Amniotic stem cell (primary cell): ENCODE data around the gene TOGARAM1.
"Not testable (repeated sequence)": the region's sequence is repeated elsewhere in the genome, so short reads cannot be mapped to it uniquely, and the experiment has no call there.

Source experiments
- DNase-seq: peaks from one replicate; lab custom pipeline; 2025; lab: John Stamatoyannopoulos, UW

Gene TOGARAM1

DNA sequence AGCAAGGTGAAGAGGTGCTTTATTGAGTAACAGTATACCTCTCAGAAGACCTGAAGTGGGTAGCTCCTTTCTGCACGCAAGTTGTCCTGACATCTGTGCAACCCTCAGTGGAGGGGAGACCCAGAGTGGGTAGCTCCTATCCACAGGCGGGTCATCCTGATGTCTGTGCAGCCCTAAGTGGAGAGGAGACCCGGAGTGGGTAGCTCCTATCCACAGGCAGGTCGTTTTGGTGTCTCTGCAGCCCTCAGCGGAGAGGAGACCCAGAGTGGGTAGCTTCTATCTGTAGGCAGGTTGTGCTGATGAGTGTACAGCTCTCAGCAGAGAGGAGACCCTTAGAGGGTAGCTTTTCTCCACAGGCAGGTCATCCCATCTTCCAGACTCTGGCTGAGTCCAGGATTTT lies 76.9 kb downstream of the TOGARAM1 start:
- no peak for DNase-seq

DNA sequence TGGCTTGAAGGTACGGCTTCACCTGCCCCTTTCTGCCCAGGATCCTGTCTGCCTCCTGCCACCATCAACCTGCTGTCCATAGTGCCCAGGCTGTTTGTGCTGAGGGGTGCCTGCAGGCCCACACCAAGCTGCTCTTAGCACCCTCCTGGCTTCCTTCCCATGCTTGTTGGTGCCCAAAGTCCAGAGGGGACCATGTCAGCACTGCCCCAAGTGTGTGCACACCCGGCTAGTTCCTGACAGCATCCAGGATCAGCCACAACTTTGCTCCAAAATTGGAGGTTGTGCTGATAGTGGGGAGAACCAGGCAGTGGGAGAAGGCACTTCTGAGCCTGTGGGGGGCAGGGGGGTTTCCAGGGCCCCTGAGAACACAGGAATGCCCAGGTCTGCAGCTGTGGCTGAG lies 77.4 kb downstream of the TOGARAM1 start:
- DNase-seq = no peak

DNA sequence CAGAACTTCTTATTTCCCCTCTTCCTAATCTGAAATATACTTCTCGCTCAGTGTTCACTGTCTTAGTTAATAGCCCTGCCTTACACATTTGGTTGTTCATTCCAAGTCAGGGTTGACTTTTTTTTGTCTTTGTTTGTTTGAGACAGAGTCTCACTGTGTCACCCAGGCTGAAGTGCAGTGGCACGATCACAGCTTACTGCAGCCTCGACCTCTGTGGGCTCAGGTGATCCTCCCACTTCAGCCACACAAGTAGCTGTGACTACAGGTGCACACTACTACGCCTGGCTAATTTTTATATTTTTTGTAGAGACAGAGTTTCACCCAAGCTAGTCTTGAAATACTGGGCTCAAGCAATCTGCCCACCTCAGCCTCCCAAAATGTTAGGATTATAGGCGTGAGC lies 79.7 kb downstream of the TOGARAM1 start:
- DNase-seq = no peak

DNA sequence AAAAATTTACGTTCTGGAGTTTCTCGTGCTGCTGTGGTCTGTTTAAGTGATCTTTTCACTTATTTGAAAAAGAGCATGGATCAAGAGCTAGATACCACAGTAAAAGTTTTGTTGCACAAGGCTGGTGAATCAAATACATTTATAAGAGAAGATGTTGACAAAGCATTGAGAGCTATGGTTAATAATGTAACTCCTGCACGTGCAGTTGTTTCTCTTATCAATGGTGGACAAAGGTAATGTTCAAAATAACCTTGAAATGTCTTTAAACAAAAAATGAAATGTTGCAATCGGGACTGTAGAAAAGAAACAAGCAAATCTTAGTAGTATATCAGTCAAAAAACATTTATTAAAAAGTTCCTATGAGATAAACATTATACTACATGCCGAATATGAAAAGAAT lies 82.6 kb downstream of the TOGARAM1 start:
- DNase-seq = no peak

DNA sequence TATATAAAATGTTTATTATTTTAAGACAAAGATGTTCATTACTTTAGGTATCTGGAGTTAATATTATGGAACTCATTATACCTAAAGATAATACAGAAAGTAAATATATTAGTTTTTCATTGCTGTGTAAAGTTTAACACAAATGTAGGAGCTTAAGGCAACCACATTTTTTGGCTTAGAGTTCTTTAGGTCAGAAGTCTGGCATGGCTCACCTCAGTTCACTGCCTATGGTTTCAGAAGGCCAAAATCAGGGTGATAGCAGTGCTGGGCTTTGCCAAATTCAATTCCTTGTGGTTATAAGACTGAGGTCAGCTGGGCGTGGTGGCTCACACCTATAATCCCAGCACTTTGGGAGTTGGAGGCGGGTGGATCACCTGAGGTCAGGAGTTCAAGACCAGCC lies 86.4 kb downstream of the TOGARAM1 start:
- no peak for DNase-seq

DNA sequence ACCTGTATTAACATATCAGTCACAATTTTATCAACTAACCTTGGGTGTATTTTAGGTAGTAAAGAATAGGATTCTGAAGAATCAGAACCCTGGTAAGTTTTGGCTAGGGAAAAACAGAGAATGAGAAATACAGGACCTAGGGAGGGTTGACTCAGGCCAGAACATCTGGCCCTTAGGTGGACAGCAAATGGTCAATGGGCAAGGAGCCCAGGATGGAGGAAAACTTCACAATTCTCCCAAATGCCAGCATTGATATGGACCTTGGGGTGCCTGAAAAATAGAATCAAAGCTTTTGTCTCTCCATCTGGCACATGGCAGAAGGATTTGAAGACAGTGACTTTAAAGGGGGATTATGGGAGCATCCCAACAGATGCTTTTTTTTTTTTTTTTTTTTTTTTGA lies 89.2 kb downstream of the TOGARAM1 start:
- DNase-seq = no peak

GRCh38 chr14:45051896-45052295 lies 89.9 kb downstream of the TOGARAM1 start:
- DNase-seq = no peak

DNA sequence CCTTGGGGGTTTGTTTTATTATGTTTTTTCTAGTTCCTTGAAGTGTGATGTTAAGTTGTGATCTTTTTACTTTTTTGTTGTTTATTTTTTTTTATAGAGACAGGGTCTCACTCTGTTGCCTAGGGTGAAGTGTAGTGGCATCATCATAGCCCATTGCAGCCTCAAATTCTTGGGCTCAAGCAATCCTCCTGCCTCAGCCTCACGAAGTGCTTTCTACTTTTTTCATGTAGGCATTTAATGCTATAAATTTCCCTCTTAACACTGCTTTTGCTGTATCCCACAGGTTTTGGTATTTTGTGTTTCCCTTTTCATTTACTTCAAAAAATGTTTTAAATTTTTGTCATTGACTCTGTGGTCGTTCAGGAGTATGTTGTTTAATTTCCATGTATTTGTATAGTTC lies 95.4 kb downstream of the TOGARAM1 start:
- DNase-seq = no peak

- no peak for DNase-seq
These were observed 95.9 kb downstream of the TOGARAM1 start for GRCh38 chr14:45057881-45058364.

DNA sequence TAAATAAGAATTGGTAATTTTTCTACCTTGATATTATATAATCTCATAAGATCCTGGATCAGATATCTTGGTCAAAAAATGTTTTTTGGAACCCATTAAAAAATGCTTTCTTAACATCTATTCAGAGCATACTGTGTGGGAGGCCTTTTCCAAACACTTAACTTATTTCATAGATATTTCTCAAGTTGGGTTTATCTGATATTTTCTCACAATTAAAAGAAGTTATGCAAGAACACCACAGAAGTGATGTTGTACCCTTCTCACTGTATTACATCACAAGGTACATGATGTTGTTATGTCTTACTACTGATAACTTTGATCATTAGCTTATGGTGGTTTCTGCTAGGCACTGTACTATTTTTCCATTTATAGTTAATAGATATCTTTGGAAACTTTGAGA lies 98.6 kb downstream of the TOGARAM1 start:
- no peak for DNase-seq

- no peak for DNase-seq
These were observed 103.5 kb downstream of the TOGARAM1 start for GRCh38 chr14:45065540-45065939.

DNA sequence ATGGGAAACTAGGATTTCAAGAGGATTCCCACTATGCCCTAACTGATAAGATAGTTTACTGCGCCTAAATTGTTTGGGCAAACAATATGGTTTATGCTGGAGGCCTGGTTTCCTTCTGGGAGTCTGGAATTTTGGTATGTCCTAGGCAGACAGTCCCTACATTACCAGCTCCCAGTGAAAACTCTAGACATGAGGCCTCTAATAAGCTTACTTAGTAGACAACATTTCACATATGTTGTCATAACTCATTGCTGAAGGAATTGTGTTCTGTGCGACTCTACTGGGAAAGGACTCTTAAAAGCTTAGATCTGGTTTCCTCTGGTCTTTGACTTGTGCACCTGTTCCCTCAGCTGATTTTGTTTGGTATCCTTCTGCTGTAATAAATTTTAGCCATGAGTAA lies 104.0 kb downstream of the TOGARAM1 start:
- DNase-seq = no peak

DNA sequence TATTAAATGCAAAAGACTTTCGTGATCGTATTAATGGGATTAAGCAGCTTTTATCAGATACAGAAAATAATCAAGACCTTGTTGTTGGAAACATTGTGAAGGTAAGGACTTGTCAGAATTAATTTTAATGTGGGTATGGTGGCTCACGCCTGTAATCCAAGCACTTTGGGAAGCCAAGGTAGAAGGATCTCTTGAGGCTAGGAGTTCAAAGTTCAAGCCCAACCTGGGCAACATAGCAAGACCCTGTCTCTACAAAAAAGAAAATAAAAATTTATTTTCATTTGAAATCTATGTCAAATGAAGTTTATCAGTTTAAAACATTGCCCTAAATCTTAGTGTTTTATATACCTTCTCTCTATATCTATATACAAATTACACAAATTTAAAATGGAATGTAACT lies 104.7 kb downstream of the TOGARAM1 start:
- DNase-seq = no peak

DNA sequence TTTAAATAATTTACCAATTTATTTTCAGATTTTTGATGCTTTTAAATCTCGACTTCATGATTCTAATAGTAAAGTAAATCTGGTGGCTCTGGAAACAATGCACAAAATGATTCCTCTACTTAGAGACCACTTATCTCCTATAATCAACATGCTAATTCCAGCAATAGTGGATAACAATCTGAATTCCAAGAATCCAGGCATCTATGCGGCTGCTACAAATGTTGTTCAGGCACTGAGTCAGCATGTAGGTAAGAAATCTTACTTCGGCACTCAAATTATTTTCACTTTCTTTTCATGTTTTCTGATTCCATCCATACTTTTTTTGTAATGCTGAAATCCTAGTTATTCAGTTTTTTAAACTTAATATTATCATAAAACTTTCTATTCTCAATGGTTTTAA lies 106.4 kb downstream of the TOGARAM1 start:
- no peak for DNase-seq

DNA sequence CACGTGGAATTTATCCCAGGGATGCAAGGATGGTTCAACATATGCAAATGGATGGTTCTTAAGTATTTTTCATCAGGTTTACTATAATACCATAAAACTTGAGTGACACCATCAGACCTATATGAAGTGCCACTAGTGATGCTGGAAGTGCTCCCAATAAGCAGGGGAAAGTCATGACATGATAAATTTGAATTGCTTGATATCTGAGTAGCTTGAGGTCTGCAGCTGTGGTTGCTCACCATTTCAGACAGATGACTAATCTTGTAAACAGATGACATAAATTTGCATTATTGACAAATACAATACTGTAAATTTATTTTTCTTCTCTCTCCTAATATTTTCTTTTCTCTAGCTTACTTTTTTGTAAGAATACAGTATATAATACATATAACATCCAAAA lies 108.2 kb downstream of the TOGARAM1 start:
- no peak for DNase-seq

GRCh38 chr14:45072126-45072525 lies 110.1 kb downstream of the TOGARAM1 start:
- DNase-seq = no peak

DNA sequence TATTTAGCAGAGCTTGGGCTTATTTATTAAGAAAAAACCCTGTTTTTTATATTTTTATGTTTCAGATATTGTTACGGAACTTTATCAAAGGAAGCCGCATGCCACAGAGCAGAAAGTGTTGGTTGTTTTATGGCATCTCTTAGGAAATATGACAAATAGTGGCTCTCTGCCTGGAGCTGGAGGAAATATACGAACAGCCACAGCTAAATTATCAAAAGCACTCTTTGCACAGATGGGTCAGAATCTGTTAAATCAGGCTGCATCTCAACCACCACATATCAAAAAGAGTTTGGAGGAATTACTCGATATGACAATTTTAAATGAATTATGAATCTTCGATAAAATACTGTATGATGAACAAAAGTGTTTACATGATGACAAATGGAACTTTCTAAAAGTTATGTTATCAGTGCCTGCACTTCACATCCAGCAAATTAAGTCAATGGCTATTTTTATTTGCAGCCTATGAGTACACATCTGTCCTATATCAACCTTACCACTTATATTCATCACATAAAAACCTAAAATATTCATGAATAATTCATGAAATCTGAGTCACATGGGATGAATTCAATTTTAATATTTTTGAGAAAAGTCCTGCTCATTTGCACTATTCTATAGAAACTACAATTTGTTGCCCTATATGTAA lies 111.4 kb downstream of the TOGARAM1 start:
- DNase-seq = no peak

GRCh38 chr14:45078323-45078722 lies 116.3 kb downstream of the TOGARAM1 start:
- DNase-seq = no peak

DNA sequence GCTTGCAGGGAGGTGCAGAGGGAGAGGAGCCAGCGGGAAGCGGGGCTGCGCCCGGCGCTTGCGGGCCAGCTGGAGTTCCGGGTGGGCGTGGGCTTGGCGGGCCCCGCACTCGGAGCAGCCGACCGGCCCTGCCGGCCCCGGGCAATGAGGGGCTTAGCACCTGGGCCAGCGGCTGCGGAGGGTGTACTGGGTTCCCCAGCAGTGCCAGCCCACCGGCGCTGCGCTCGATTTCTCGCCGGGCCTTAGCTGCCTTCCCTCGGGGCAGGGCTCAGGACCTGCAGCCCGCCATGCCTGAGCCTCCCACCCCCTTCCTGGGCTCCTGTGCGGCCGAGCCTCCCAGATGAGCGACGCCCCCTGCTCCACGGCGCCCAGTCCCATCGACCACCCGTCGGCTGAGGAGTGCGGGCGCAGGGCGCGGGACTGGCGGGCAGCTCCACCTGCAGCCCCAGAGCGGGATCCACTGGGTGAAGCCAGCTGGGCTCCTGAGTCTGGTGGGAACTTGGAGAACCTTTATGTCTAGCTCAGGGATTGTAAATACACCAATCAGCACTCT lies 118.5 kb downstream of the TOGARAM1 start:
- not testable (repeated sequence) for DNase-seq

DNA sequence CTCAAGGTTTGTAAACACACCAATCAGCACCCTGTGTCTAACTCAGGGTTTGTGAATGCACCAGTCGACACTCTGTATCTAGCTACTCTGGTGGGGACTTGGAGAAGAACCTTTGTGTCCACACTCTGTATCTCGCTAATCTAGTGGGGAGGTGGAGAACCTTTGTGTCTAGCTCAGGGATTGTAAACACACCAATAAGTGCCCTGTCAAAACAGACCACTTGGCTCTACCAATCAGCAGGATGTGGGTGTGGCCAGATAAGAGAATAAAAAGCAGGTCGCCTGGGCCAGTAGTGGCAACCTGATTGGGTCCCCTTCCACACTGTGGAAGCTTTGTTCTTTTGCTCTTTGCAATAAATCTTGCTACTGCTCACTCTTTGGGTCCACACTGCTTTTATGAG lies 119.1 kb downstream of the TOGARAM1 start:
- not testable (repeated sequence) for DNase-seq

DNA sequence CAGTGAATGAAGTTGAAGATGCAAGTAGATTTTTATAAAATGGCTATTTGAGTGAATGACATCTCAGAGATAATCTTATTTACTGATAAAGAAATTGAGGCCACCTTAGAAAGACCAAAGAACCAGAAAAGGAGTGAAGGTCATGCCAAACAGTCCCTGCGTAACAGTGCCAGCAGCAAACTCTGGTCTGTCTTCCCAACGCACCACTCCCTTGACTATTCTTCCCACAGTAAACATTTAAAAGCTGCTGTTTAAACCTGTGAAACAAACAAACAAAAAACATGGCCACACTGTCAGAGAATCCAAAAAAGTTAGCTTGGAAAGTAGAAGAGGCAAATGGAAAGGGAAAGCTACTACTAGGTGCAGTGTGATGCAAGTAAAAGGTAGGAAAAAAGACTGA lies 120.4 kb downstream of the TOGARAM1 start:
- DNase-seq = no peak

- DNase-seq = no peak
These were observed 121.6 kb downstream of the TOGARAM1 start for GRCh38 chr14:45083617-45083975.

- peak; percentile 87 for DNase-seq
These were observed 122.2 kb downstream of the TOGARAM1 start, which contains the start of gene PRPF39 for GRCh38 chr14:45083976-45084722. Gene PRPF39 (plus strand): TSS chr14:45084116. CDS start chr14:45095240, 11,124 bp downstream.
